Body of pancreas (tissue), 4 donors: ENCODE measurements around the gene RASL12. TPM values are rescaled to one million over a fixed set of nuclear protein-coding genes. Genes with fewer than 3 reads are reported as not detected.

ENCODE experiments used
- ATAC-seq: fragments of 150-250 bp; one replicate; pipeline ENCODE4 v1.9.1; 2016
- DNase-seq, 4 donors: peaks; one replicate each; pipeline ENCODE4 v3.0.0-alpha.2; 2019
- H3K27ac ChIP-seq, 4 donors: fragments of 200-600 bp; sonication (generic); 1 replicate in 3 of 4; 2 replicates in 1 of 4; pipeline versions ENCODE4 v1.5.1 to v1.6.1; 2016 to 2019; ENCODE audit warnings: mild to moderate bottlenecking in 1 of 4, mixed read lengths in 1 of 4, moderate library complexity in 1 of 4
- H3K27me3 ChIP-seq, 2 donors: fragments of 200-600 bp; sonication (generic); one replicate each; pipeline ENCODE4 v1.6.0; 2016; ENCODE audit warnings: mild to moderate bottlenecking in 1 of 2
- H3K36me3 ChIP-seq, 2 donors: fragments of 200-600 bp; sonication (generic); replicated peaks in 1 of 2; 2 replicates each; pipeline ENCODE4 v1.5.1; 2016; ENCODE audit warnings: low read depth in 2 of 2; ENCODE audit not compliant: insufficient read depth in 1 of 2
- H3K4me1 ChIP-seq: fragments of 200-600 bp; sonication (generic); one replicate; pipeline ENCODE4 v1.6.0; 2016
- H3K4me3 ChIP-seq, 2 donors: fragments of 200-600 bp; sonication (generic); 1 replicate in 1 of 2; 2 replicates in 1 of 2; pipeline ENCODE4 v1.5.1; 2016 to 2019
- H3K9me3 ChIP-seq, 3 donors: fragments of 200-600 bp; sonication (generic); 1 replicate in 2 of 3; 2 replicates in 1 of 3; pipeline ENCODE4 v1.5.1; 2016
- POLR2A ChIP-seq, 3 donors: fragments of 450-650 bp; IDR thresholded peaks; one replicate each; pipeline ENCODE4 v1.6.1; 2016; ENCODE audit warnings: antibody characterized with exemption in 3 of 3, mild to moderate bottlenecking in 2 of 3
- WGBS, 2 donors: methylation state at CpG; one replicate each; pipeline ENCODE4 v1.1.5; 2017; 5-methylcytosine and 5-hydroxymethylcytosine counted together
- intact Hi-C: fragments of 100-400 bp; cut with DNase I; formaldehyde crosslinking; loops from one replicate; pipeline ENCODE4 v1.15.1; 2023
- total RNA-seq, 2 donors: library from RNA; depleted of rRNA; stranded (reverse); fragments of >200 nt; gene quantifications; one replicate each; pipeline ENCODE4 v1.1.0, GENCODE V29; 2016
- TF ChIP-seq, protein P1 (sequence below), 7 experiments: fragments of 450-650 bp in 4 of 7; fragments of 200-600 bp in 3 of 7; sonication (generic) in 3 of 7; IDR thresholded peaks; one replicate each; pipeline ENCODE4 v1.5.1; 2016 to 2019; ENCODE audit warnings: antibody characterized with exemption in 7 of 7

RASL12 gene
- total RNA-seq, 2 donors from 2014 or later, result 3.1 to 4.6 TPM

DNA sequence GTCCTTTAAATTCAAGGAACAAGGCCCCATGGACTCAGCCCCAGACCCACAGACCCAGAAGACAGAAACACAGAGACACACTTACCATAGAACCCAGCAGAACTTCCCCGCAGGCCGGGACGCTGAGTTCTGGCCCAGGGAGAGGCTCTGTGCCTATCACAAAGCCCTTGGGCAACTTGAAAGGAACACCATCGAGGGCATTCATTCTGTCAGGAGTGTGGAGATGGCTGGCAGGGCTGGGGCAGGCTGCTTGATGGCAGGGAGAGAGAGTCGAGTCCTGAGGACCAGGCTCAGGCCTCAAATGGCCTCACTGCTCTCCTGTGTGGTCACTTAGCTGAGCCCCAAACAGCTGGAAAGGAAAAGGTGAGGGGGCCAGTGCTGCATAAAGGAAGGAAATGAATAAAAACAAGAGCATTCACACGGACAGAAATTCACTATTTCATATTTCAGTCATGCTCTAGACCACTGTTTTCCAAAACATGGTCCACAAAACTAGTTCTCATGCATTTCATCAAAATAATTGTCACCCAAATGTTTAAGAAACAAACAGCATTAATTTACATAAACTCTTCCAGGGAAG is 38.3 kb upstream of the RASL12 start:
- TF ChIP-seq, protein P1, sequence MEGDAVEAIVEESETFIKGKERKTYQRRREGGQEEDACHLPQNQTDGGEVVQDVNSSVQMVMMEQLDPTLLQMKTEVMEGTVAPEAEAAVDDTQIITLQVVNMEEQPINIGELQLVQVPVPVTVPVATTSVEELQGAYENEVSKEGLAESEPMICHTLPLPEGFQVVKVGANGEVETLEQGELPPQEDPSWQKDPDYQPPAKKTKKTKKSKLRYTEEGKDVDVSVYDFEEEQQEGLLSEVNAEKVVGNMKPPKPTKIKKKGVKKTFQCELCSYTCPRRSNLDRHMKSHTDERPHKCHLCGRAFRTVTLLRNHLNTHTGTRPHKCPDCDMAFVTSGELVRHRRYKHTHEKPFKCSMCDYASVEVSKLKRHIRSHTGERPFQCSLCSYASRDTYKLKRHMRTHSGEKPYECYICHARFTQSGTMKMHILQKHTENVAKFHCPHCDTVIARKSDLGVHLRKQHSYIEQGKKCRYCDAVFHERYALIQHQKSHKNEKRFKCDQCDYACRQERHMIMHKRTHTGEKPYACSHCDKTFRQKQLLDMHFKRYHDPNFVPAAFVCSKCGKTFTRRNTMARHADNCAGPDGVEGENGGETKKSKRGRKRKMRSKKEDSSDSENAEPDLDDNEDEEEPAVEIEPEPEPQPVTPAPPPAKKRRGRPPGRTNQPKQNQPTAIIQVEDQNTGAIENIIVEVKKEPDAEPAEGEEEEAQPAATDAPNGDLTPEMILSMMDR (IDR thresholded peaks at IDR 0.05), result no peak
- no peak for TF ChIP-seq POLR2A (IDR thresholded peaks at IDR 0.05)
- Histone ChIP-seq H3K27me3 (no peaks in the 10 kb centered on the region), H3K4me1 (no peaks in the 10 kb centered on the region), H3K27ac (no peak overlapping the region), H3K9me3 (no peaks in the 10 kb centered on the region), H3K36me3 (peaks cover 0 to 5% of the 10 kb centered on the region in 2 donors), H3K4me3 (no peak overlapping the region)
- intact Hi-C loops, result no loop called here
- WGBS, 2 donors, result 76 to 82% methylated on average over 6 of the region's 6 CpGs
- DNase-seq (no peak), ATAC-seq (no peak)

DNA sequence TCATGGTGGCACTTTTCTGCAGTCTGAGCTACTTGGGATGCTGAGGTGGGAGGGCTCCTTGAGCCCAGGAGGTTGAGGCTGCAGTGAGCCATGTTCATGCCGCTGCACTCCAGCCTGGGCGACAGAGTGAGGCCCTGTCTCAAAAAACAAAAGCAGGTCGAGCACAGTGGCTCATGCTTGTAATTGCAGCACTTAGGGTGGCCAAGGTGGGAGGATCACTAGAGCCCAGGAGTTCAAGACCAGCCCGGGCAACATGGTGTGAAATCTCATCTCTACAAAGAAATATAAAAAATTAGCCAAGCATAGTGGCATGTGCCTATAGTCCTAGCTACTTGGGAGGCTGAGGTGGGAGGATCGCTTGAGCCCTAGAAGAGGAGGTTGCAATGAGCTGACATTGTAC is 37.2 kb upstream of the RASL12 start:
- DNase-seq, result no peak
- Histone ChIP-seq H3K4me1 (no peaks in the 10 kb centered on the region), H3K27me3 (no peaks in the 10 kb centered on the region), H3K4me3 (no peak overlapping the region), H3K27ac (no peak overlapping the region), H3K36me3 (peaks cover 0 to 5% of the 10 kb centered on the region in 2 donors), H3K9me3 (no peaks in the 10 kb centered on the region)
- TF ChIP-seq POLR2A (IDR thresholded peaks at IDR 0.05), result no peak
- TF ChIP-seq, protein P1 (IDR thresholded peaks at IDR 0.05), result no peak
- intact Hi-C loops, result no loop called here
- WGBS, 2 donors, result 85 to 92% methylated on average over 5 of the region's 5 CpGs
- no peak for ATAC-seq

DNA sequence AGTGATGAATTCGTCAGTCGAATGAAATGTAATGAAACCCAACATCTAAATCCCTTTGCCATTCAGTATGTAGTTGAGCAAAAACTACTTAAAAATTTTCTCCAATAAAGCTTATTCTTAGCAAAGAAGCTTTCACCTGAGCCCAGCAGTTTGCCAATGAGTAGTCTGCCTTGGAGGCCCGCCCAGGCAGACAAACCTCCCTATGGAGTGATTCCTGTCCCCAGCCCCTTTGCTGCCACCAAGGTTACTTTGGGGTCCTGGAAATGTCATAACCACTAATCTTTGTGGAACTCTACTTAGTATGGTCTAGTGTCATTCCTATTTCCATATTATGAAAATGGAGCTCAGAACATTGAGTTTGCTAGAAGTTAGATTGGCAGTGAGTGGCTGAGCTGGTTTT is 35.1 kb upstream of the RASL12 start:
- intact Hi-C loops, result no loop called here
- no peak for TF ChIP-seq POLR2A (IDR thresholded peaks at IDR 0.05)
- TF ChIP-seq, protein P1 (IDR thresholded peaks at IDR 0.05), result no peak
- Histone ChIP-seq H3K27ac (no peak overlapping the region), H3K4me1 (no peaks in the 10 kb centered on the region), H3K36me3 (peaks cover 6 to 9% of the 10 kb centered on the region in 2 donors), H3K27me3 (no peaks in the 10 kb centered on the region), H3K4me3 (no peak overlapping the region), H3K9me3 (no peaks in the 10 kb centered on the region)
- DNase-seq (no peak), ATAC-seq (no peak)
- 93 to 94% methylated on average over 3 of the region's 3 CpGs for WGBS, 2 donors

DNA sequence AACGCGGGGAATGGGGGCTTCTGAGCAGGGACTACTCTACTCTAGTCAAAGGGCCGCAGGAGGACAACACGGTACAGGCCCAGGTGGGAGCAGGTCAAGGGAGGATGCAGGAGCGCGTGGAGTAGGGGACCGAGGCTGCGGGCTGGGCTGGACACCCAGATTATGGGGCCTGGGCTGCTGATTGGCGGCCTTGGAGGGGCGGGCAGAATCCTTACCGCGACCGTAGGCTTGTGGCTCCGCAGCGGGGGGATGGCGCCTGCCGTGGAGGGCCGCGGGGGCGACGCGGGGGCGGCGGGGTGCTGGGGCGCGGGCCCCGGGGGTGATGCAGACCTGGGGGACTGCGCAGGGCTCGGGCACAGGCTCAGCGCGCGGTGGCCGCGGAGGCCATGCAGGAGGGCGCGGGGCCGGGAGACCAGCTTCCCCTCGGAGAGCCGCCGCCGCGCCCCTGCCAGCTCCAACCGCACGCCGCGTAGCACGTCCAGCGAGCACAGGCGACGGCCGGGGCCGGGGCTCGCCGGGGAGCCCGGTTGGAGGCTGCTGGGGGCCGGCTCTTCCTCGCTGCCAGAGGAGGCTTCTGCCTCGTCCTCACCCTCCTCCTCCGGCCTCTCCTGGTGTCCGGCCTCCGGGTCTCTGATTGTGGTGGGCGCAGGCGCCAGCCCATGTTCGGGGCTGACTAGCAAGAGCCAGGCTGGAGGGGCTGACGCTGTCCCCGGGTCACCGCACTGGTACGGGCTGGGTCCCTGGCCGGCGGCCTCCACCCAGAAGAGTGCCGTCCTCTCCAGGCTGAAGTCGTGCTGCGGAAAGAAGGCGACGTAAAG is 34.3 kb upstream of the RASL12 start:
- no peak for DNase-seq
- no peaks in the 10 kb centered on the region for H3K4me1 ChIP-seq
- intact Hi-C loops, result no loop called here

More for the DNA sequence above, 34.3 kb upstream of the RASL12 start:
- TF ChIP-seq, protein P1 (IDR thresholded peaks at IDR 0.05), result no peak
- TF ChIP-seq POLR2A (IDR thresholded peaks at IDR 0.05), result no peak
- H3K4me3 ChIP-seq, result no peak overlapping the region
- H3K9me3 ChIP-seq, result no peaks in the 10 kb centered on the region
- WGBS, 2 donors, result 85 to 87% methylated on average over 43 to 47 of the region's 75 CpGs
- no peak overlapping the region for H3K27ac ChIP-seq
- H3K36me3 ChIP-seq, result peaks cover 6 to 9% of the 10 kb centered on the region in 2 donors
- H3K27me3 ChIP-seq, result no peaks in the 10 kb centered on the region
- ATAC-seq, result peak; percentile 12
